ENCODE measurements around the gene SLC37A2.

DNA sequence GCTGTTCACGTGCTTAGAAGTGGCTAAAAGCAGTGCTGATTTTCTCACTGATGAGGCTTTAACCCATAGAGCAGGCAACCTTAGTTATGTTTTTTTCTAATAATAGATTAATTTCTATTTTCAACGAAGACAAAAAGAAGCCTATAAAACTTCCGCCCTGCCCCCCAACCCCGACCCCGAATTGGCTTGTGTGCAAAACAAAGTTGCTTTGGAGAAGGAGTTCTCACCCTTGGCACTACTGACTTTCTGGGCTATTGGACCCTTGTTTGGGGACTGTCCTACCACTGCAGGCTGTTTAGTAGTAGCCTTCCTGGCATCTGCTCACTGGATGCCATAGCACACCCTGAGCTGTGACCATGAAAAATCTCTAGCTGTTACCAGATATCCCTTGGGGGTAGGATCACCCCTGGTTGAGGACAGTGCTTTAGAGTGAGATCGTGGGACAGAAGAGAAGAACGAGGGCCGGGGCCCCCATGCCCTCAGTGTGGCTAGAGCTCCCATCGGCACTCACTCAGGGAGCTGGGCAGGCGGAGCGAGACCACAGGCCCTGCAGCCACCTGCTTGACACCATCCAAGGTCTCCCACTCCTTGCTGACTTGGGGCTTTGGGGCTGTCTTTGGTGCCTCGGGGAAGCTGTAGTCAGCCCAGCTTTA is 16.9 kb downstream of the SLC37A2 start:
- no peak for TF ChIP-seq POLR2AphosphoS5 (IDR thresholded peaks at IDR 0.05; ENCODE audit: low read depth, low read length)
- no peak for TF ChIP-seq POLR2A (IDR thresholded peaks at IDR 0.05; ENCODE audit: low read depth, low read length)
- no peak for TF ChIP-seq TAF1 (IDR thresholded peaks at IDR 0.05; ENCODE audit: borderline replicate concordance, low read depth, low read length)

Data from GM12892 (cell line).